ENCODE measurements around the gene PRKG1. TPM values are rescaled to one million over a fixed set of nuclear protein-coding genes. Genes with fewer than 3 reads are reported as not detected.

The PRKG1 gene
- total RNA-seq, 2 experiments from 2014 or later: not detected

GRCh38 chr10:51834548-51834947 is 760.3 kb downstream of the PRKG1 start:
- peaks cover 2% of the 10 kb centered on the region for H3K9me3 Mint-ChIP-seq
- CTCF ChIA-PET: no interaction called here
- H3K27ac Mint-ChIP-seq: no peak overlapping the region
- intact Hi-C loops (cut with micrococcal nuclease): loop anchor here (5.0 kb wide), 1 partner anchor 132 kb away; no protein-coding TSS in a partner anchor
- peaks cover 4% of the 10 kb centered on the region for H3K4me1 Mint-ChIP-seq (ENCODE audit: low read depth)
- peaks cover 2% of the 10 kb centered on the region for H3K27me3 Mint-ChIP-seq (ENCODE audit: low read depth)
- H3K4me3 Mint-ChIP-seq: no peak overlapping the region
- DNase-seq: no peak
- H3K36me3 Mint-ChIP-seq (ENCODE audit: low read depth): no peaks in the 10 kb centered on the region

- Mint-ChIP-seq H3K27me3 (ENCODE audit: low read depth) (peaks cover 2% of the 10 kb centered on the region), H3K36me3 (ENCODE audit: low read depth) (no peaks in the 10 kb centered on the region), H3K4me3 (no peak overlapping the region), H3K27ac (no peak overlapping the region), H3K9me3 (peaks cover 2% of the 10 kb centered on the region), H3K4me1 (ENCODE audit: low read depth) (no peaks in the 10 kb centered on the region)
- CTCF ChIA-PET: no interaction called here
- intact Hi-C loops (cut with micrococcal nuclease): no loop called here
- no peak for DNase-seq
Measured at GRCh38 chr10:51838471-51838870, 764.2 kb downstream of the PRKG1 start.

- H3K36me3 Mint-ChIP-seq (ENCODE audit: low read depth): no peaks in the 10 kb centered on the region
- H3K27ac Mint-ChIP-seq: no peak overlapping the region
- no peak for DNase-seq
- H3K27me3 Mint-ChIP-seq (ENCODE audit: low read depth): peaks cover 2% of the 10 kb centered on the region
- H3K4me3 Mint-ChIP-seq: no peak overlapping the region
- H3K9me3 Mint-ChIP-seq: no peaks in the 10 kb centered on the region
- no peaks in the 10 kb centered on the region for H3K4me1 Mint-ChIP-seq (ENCODE audit: low read depth)
- CTCF ChIA-PET: no interaction called here
- intact Hi-C loops (cut with micrococcal nuclease): no loop called here
Measured at GRCh38 chr10:51843966-51844365, 769.7 kb downstream of the PRKG1 start.

- H3K4me1 Mint-ChIP-seq (ENCODE audit: low read depth): no peaks in the 10 kb centered on the region
- no peak for DNase-seq
- intact Hi-C loops (cut with micrococcal nuclease): no loop called here
- no peak overlapping the region for H3K4me3 Mint-ChIP-seq
- H3K27me3 Mint-ChIP-seq (ENCODE audit: low read depth): peaks cover 9% of the 10 kb centered on the region
- no peaks in the 10 kb centered on the region for H3K9me3 Mint-ChIP-seq
- CTCF ChIA-PET: no interaction called here
- no peaks in the 10 kb centered on the region for H3K36me3 Mint-ChIP-seq (ENCODE audit: low read depth)
- no peak overlapping the region for H3K27ac Mint-ChIP-seq
Measured at GRCh38 chr10:51846856-51847506, 772.7 kb downstream of the PRKG1 start.

- no peak overlapping the region for H3K4me3 Mint-ChIP-seq
- no peak for DNase-seq
- intact Hi-C loops (cut with micrococcal nuclease): no loop called here
- CTCF ChIA-PET: no interaction called here
- H3K4me1 Mint-ChIP-seq (ENCODE audit: low read depth): no peaks in the 10 kb centered on the region
- peaks cover 12% of the 10 kb centered on the region for H3K27me3 Mint-ChIP-seq (ENCODE audit: low read depth)
- H3K27ac Mint-ChIP-seq: no peak overlapping the region
- no peaks in the 10 kb centered on the region for H3K9me3 Mint-ChIP-seq
- H3K36me3 Mint-ChIP-seq (ENCODE audit: low read depth): no peaks in the 10 kb centered on the region
Measured at GRCh38 chr10:51852297-51852696, 778.0 kb downstream of the PRKG1 start.

- Mint-ChIP-seq H3K27me3 (ENCODE audit: low read depth) (peaks cover 4% of the 10 kb centered on the region), H3K36me3 (ENCODE audit: low read depth) (no peaks in the 10 kb centered on the region), H3K4me3 (no peak overlapping the region), H3K27ac (no peak overlapping the region), H3K4me1 (ENCODE audit: low read depth) (no peaks in the 10 kb centered on the region), H3K9me3 (no peaks in the 10 kb centered on the region)
- CTCF ChIA-PET: no interaction called here
- no peak for DNase-seq
- intact Hi-C loops (cut with micrococcal nuclease): no loop called here
Measured at GRCh38 chr10:51857305-51857704, 783.0 kb downstream of the PRKG1 start.

- no peaks in the 10 kb centered on the region for H3K9me3 Mint-ChIP-seq
- no peaks in the 10 kb centered on the region for H3K36me3 Mint-ChIP-seq (ENCODE audit: low read depth)
- intact Hi-C loops (cut with micrococcal nuclease): no loop called here
- H3K27ac Mint-ChIP-seq: no peak overlapping the region
- no peaks in the 10 kb centered on the region for H3K4me1 Mint-ChIP-seq (ENCODE audit: low read depth)
- peaks cover 1% of the 10 kb centered on the region for H3K27me3 Mint-ChIP-seq (ENCODE audit: low read depth)
- CTCF ChIA-PET: no interaction called here
- DNase-seq: no peak
- no peak overlapping the region for H3K4me3 Mint-ChIP-seq
Measured at GRCh38 chr10:51860257-51860656, 786.0 kb downstream of the PRKG1 start.

GRCh38 chr10:51861051-51861450 is 786.8 kb downstream of the PRKG1 start:
- intact Hi-C loops (cut with micrococcal nuclease): no loop called here
- no peak overlapping the region for H3K4me3 Mint-ChIP-seq
- no peak for DNase-seq
- H3K27me3 Mint-ChIP-seq (ENCODE audit: low read depth): no peaks in the 10 kb centered on the region
- CTCF ChIA-PET: no interaction called here
- no peaks in the 10 kb centered on the region for H3K36me3 Mint-ChIP-seq (ENCODE audit: low read depth)
- no peaks in the 10 kb centered on the region for H3K9me3 Mint-ChIP-seq
- H3K4me1 Mint-ChIP-seq (ENCODE audit: low read depth): no peaks in the 10 kb centered on the region
- H3K27ac Mint-ChIP-seq: no peak overlapping the region

- Mint-ChIP-seq H3K4me1 (ENCODE audit: low read depth) (no peaks in the 10 kb centered on the region), H3K27ac (no peak overlapping the region), H3K36me3 (ENCODE audit: low read depth) (no peaks in the 10 kb centered on the region), H3K9me3 (no peaks in the 10 kb centered on the region), H3K4me3 (no peak overlapping the region), H3K27me3 (ENCODE audit: low read depth) (no peaks in the 10 kb centered on the region)
- no peak for DNase-seq
- intact Hi-C loops (cut with micrococcal nuclease): no loop called here
- CTCF ChIA-PET: no interaction called here
Measured at GRCh38 chr10:51861731-51862130, 787.4 kb downstream of the PRKG1 start.

GRCh38 chr10:51862149-51862548 is 787.9 kb downstream of the PRKG1 start:
- CTCF ChIA-PET: no interaction called here
- DNase-seq: no peak
- Mint-ChIP-seq H3K27me3 (ENCODE audit: low read depth) (no peaks in the 10 kb centered on the region), H3K27ac (no peak overlapping the region), H3K4me1 (ENCODE audit: low read depth) (no peaks in the 10 kb centered on the region), H3K36me3 (ENCODE audit: low read depth) (no peaks in the 10 kb centered on the region), H3K4me3 (no peak overlapping the region), H3K9me3 (no peaks in the 10 kb centered on the region)
- intact Hi-C loops (cut with micrococcal nuclease): no loop called here

- H3K4me1 Mint-ChIP-seq (ENCODE audit: low read depth): no peaks in the 10 kb centered on the region
Measured at GRCh38 chr10:51867956-51868355, 793.7 kb downstream of the PRKG1 start.

GRCh38 chr10:51874131-51874530 is 799.8 kb downstream of the PRKG1 start:
- H3K27me3 Mint-ChIP-seq (ENCODE audit: low read depth): no peaks in the 10 kb centered on the region
- H3K9me3 Mint-ChIP-seq: no peaks in the 10 kb centered on the region
- intact Hi-C loops (cut with micrococcal nuclease): loop anchor here (10.0 kb wide), 3 partner anchors 341 to 1239 kb away; no protein-coding TSS in a partner anchor
- no peak overlapping the region for H3K4me3 Mint-ChIP-seq
- H3K4me1 Mint-ChIP-seq (ENCODE audit: low read depth): peaks cover 10% of the 10 kb centered on the region
- CTCF ChIA-PET: no interaction called here
- H3K36me3 Mint-ChIP-seq (ENCODE audit: low read depth): no peaks in the 10 kb centered on the region
- H3K27ac Mint-ChIP-seq: no peak overlapping the region
- no peak for DNase-seq

More at GRCh38 chr10:51867956-51868355, 793.7 kb downstream of the PRKG1 start:
- Mint-ChIP-seq H3K36me3 (ENCODE audit: low read depth) (no peaks in the 10 kb centered on the region), H3K4me3 (no peak overlapping the region), H3K27me3 (ENCODE audit: low read depth) (no peaks in the 10 kb centered on the region), H3K9me3 (no peaks in the 10 kb centered on the region), H3K27ac (no peak overlapping the region)
- DNase-seq: no peak
- CTCF ChIA-PET: no interaction called here
- intact Hi-C loops (cut with micrococcal nuclease): no loop called here

GRCh38 chr10:51875610-51876009 is 801.3 kb downstream of the PRKG1 start:
- Mint-ChIP-seq H3K9me3 (no peaks in the 10 kb centered on the region), H3K36me3 (ENCODE audit: low read depth) (no peaks in the 10 kb centered on the region), H3K4me3 (no peak overlapping the region), H3K27me3 (ENCODE audit: low read depth) (no peaks in the 10 kb centered on the region), H3K27ac (no peak overlapping the region), H3K4me1 (ENCODE audit: low read depth) (peaks cover 18% of the 10 kb centered on the region)
- intact Hi-C loops (cut with micrococcal nuclease): loop anchor here (5.0 to 10.0 kb wide), 4 partner anchors 87 to 1241 kb away; no protein-coding TSS in a partner anchor
- CTCF ChIA-PET: interaction anchor here (0.7 kb wide), 2 partner anchors 85 to 657 kb away, joined by 3 read pairs; no protein-coding TSS in a partner anchor
- DNase-seq: no peak

Data from activated naive CD4-positive, alpha-beta T cell treated with anti-CD3 and anti-CD28 coated beads for 36 hours (primary cell).